Lower leg skin (tissue), 4 donors: ENCODE data around the gene HNRNPUL2. TPM values are rescaled to one million over a fixed set of nuclear protein-coding genes. Genes with fewer than 3 reads are reported as not detected.
A peak's percentile ranks its signal among the peaks of the same experiment; 100 is the strongest.

ENCODE experiments used
- DNase-seq, 2 donors: peaks; one replicate each; pipeline ENCODE4 v3.0.0-alpha.2; 2019; ENCODE audit warnings: low spot score in 2 of 2
- H3K4me3 ChIP-seq: fragments of 200-600 bp; sonication (generic); 2 replicates; pipeline ENCODE4 v1.5.1; 2017; ENCODE audit warnings: mild to moderate bottlenecking, low read depth; ENCODE audit not compliant: poor library complexity, severe bottlenecking
- POLR2A ChIP-seq, 2 donors: fragments of 450-650 bp; IDR thresholded peaks; one replicate each; pipeline ENCODE4 v1.6.1; 2016 to 2017; ENCODE audit warnings: antibody characterized with exemption in 2 of 2, mild to moderate bottlenecking in 1 of 2, moderate library complexity in 1 of 2
- WGBS, 2 donors: methylation state at CpG; one replicate each; pipeline ENCODE4 v1.1.5; 2018; 5-methylcytosine and 5-hydroxymethylcytosine counted together
- intact Hi-C: fragments of 100-400 bp; cut with DNase I; formaldehyde crosslinking; loops from one replicate; pipeline ENCODE4 v1.15.0; 2023; ENCODE audit warnings: low total_unique reads
- total RNA-seq, 4 donors: library from RNA; depleted of rRNA; stranded (reverse); fragments of >200 nt; gene quantifications; one replicate each; pipeline ENCODE4 v1.1.0, GENCODE V29; 2016
- TF ChIP-seq, protein P1 (sequence below), 3 donors: fragments of 450-650 bp; IDR thresholded peaks; one replicate each; pipeline ENCODE4 v1.5.1; 2016; ENCODE audit warnings: antibody characterized with exemption in 3 of 3, mild to moderate bottlenecking in 3 of 3, moderate library complexity in 2 of 3

The HNRNPUL2 gene
- total RNA-seq, 4 donors from 2014 or later, result 19.9 to 30.8 (median 24.3) TPM

DNA sequence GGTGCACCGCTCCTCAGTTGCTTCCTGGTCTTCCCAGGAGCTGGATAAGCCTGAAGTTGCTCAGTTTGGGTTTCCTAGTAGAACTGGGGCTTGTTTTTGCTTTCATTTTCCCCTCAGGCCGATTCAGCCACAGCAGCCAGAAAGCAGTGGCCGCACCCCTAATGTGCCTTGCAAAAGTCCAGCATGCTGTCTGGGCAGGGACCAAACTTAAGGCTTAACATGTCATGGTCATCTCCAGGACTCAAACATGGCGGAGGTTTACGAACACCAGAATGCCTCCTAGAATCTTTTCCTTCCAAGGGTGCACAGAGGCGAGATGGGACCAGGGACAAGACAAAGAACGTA, 17.3 kb downstream of the HNRNPUL2 start:
- no peak for TF ChIP-seq POLR2A (IDR thresholded peaks at IDR 0.05)
- TF ChIP-seq, protein P1, sequence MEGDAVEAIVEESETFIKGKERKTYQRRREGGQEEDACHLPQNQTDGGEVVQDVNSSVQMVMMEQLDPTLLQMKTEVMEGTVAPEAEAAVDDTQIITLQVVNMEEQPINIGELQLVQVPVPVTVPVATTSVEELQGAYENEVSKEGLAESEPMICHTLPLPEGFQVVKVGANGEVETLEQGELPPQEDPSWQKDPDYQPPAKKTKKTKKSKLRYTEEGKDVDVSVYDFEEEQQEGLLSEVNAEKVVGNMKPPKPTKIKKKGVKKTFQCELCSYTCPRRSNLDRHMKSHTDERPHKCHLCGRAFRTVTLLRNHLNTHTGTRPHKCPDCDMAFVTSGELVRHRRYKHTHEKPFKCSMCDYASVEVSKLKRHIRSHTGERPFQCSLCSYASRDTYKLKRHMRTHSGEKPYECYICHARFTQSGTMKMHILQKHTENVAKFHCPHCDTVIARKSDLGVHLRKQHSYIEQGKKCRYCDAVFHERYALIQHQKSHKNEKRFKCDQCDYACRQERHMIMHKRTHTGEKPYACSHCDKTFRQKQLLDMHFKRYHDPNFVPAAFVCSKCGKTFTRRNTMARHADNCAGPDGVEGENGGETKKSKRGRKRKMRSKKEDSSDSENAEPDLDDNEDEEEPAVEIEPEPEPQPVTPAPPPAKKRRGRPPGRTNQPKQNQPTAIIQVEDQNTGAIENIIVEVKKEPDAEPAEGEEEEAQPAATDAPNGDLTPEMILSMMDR (IDR thresholded peaks at IDR 0.05), result no peak

DNA sequence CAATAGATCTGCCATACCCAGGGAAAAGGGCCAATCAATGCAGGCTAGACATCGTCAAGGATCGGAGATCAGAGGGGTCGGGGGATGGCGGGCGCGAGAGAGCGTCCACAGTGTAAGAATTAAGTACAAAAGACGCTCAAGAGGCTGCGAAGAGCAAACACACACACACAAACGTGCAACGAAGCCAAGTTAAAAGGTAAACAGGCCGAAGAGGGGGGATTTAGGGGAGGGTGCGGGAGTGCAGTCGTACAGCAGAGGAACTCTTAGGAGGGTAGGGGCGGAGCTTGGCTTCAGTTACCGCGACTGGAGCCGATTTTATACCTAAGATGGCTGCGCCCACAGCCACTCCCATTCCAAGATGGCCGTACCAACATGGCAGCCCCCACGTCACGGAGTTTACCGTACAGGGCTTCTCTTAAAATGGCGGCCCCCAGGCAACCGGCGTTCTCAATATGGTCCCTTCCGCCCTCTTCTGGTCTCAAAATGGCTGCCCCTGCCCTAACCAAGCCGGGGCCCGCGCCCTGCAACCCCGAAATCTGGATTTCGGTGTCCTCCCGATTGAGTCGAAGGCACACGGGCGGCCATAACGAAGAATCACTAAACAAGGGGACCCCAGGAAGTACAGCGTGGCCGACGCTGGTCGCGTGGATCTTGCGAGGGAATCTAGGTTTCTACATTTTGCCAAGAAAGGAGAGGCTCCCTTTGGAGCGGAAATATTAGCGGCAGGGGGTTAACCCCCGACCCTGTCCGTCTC, 17.8 kb downstream of the HNRNPUL2 start:
- TF ChIP-seq POLR2A (IDR thresholded peaks at IDR 0.05), result no peak
- TF ChIP-seq, protein P1 (IDR thresholded peaks at IDR 0.05), result no peak
- intact Hi-C loops, result loop anchor here (10.0 kb wide), 1 partner anchor 325 kb away; no protein-coding TSS in a partner anchor
- H3K4me3 ChIP-seq, result peak overlapping the region; percentile 28
- DNase-seq, result peak; percentile 99
- WGBS, 2 donors, result 0 to 2% methylated on average over 47 of the region's 47 CpGs

More for the DNA sequence above, 17.3 kb downstream of the HNRNPUL2 start:
- 56 to 59% methylated on average over 7 of the region's 7 CpGs for WGBS, 2 donors
- DNase-seq, result no peak
- intact Hi-C loops, result no loop called here
- H3K4me3 ChIP-seq, result peak overlapping the region; percentile 28

GRCh38 chr11:62708793-62709192, 18.5 kb downstream of the HNRNPUL2 start:
- intact Hi-C loops, result loop anchor here (10.0 kb wide), 1 partner anchor 324 kb away; no protein-coding TSS in a partner anchor
- peak in 1 of 2 donors; percentile 39 for DNase-seq
- H3K4me3 ChIP-seq, result peak overlapping the region; percentile 28
- TF ChIP-seq POLR2A (IDR thresholded peaks at IDR 0.05), result no peak
- TF ChIP-seq, protein P1 (IDR thresholded peaks at IDR 0.05), result no peak
- 0 to 2% methylated on average over 7 of the region's 7 CpGs for WGBS, 2 donors

DNA sequence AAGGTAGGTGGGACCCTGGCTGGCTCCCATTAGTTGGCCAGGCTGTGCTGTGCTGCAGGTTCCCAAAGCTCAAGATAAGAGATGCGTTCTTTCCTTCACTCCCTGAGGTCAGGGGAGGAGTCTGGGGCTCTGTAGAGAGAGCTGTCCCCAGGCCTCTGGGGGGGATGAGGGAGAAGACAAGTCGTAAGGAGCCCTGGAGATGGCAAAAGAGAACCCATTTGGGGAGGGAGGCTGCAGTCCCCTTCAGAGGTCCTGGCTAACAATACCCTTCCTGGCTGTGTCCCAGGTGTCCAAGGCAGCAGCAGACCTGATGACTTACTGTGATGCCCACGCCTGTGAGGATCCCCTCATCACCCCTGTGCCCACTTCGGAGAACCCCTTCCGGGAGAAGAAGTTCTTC, 18.9 kb downstream of the HNRNPUL2 start:
- 68 to 75% methylated on average over 5 of the region's 5 CpGs for WGBS, 2 donors

GRCh38 chr11:62707277-62707861, 19.9 kb downstream of the HNRNPUL2 start, which contains the start of the genes BSCL2 and GNG3:
Gene BSCL2 (minus strand): TSS chr11:62707424. CDS start chr11:62707195, 229 bp downstream.
Gene GNG3 (plus strand): TSS chr11:62707676. CDS start chr11:62708296, 620 bp downstream.
- intact Hi-C loops, result loop anchor here (10.0 kb wide), 1 partner anchor 323 kb away; no protein-coding TSS in a partner anchor
- H3K4me3 ChIP-seq, result peak within 1 kb of the TSS; percentile 24
- no peak for TF ChIP-seq POLR2A (IDR thresholded peaks at IDR 0.05)
- 84 to 90% methylated on average over 9 to 10 of the region's 10 CpGs for WGBS, 2 donors
- no peak for DNase-seq

More for the DNA sequence above, 18.9 kb downstream of the HNRNPUL2 start:
- intact Hi-C loops, result loop anchor here (10.0 kb wide), 1 partner anchor 324 kb away; no protein-coding TSS in a partner anchor
- no peak for TF ChIP-seq POLR2A (IDR thresholded peaks at IDR 0.05)
- TF ChIP-seq, protein P1 (IDR thresholded peaks at IDR 0.05), result no peak
- no peak overlapping the region for H3K4me3 ChIP-seq
- no peak for DNase-seq

- no peak for TF ChIP-seq POLR2A (IDR thresholded peaks at IDR 0.05)
- TF ChIP-seq, protein P1 (IDR thresholded peaks at IDR 0.05), result no peak
- WGBS, 2 donors, result 80 to 82% methylated on average over 8 of the region's 8 CpGs
- intact Hi-C loops, result loop anchor here (10.0 kb wide), 1 partner anchor 322 kb away; no protein-coding TSS in a partner anchor
- peak overlapping the region; percentile 24 for H3K4me3 ChIP-seq
- no peak for DNase-seq
Observed at GRCh38 chr11:62706850-62707247, 20.4 kb downstream of the HNRNPUL2 start.
